A204.1 (cell line): ENCODE results near the gene CUL1.

Experiments
- FAIRE-seq: peaks from 2 replicates; lab custom pipeline; 2012; peaks lifted over from hg19 to GRCh38; lab: Jason Lieb, UNC

CUL1 gene

GRCh38 chr7:148763622-148764021 is 64.9 kb downstream of the CUL1 start:
- no peak for FAIRE-seq

- no peak for FAIRE-seq
These were observed 71.3 kb downstream of the CUL1 start for GRCh38 chr7:148770004-148770403.

- FAIRE-seq = no peak
These were observed 73.8 kb downstream of the CUL1 start for GRCh38 chr7:148772297-148773089.

- FAIRE-seq = no peak
These were observed 74.6 kb downstream of the CUL1 start for GRCh38 chr7:148773334-148773733.

GRCh38 chr7:148774471-148774870 is 75.8 kb downstream of the CUL1 start:
- FAIRE-seq = no peak

GRCh38 chr7:148782757-148783456 is 84.2 kb downstream of the CUL1 start:
- no peak for FAIRE-seq

GRCh38 chr7:148783801-148784527 is 85.3 kb downstream of the CUL1 start:
- no peak for FAIRE-seq

- no peak for FAIRE-seq
These were observed 89.0 kb downstream of the CUL1 start for GRCh38 chr7:148787571-148788295.

- no peak for FAIRE-seq
These were observed 90.5 kb downstream of the CUL1 start for GRCh38 chr7:148789220-148789619.

- FAIRE-seq = no peak
These were observed 91.5 kb downstream of the CUL1 start for GRCh38 chr7:148790131-148790726.

- no peak for FAIRE-seq
These were observed 92.1 kb downstream of the CUL1 start for GRCh38 chr7:148790850-148791249.

- FAIRE-seq = no peak
These were observed 92.8 kb downstream of the CUL1 start for GRCh38 chr7:148791546-148791945.

- no peak for FAIRE-seq
These were observed 94.9 kb downstream of the CUL1 start for GRCh38 chr7:148793590-148793989.

- no peak for FAIRE-seq
These were observed 95.8 kb downstream of the CUL1 start for GRCh38 chr7:148794476-148794875.

- FAIRE-seq = no peak
These were observed 98.1 kb downstream of the CUL1 start for GRCh38 chr7:148796841-148797240.

GRCh38 chr7:148799893-148800555 is 101.3 kb downstream of the CUL1 start:
- FAIRE-seq = no peak

GRCh38 chr7:148800677-148801076 is 102.0 kb downstream of the CUL1 start:
- no peak for FAIRE-seq

GRCh38 chr7:148802101-148802493 is 103.4 kb downstream of the CUL1 start:
- no peak for FAIRE-seq

GRCh38 chr7:148803094-148803493 is 104.4 kb downstream of the CUL1 start:
- FAIRE-seq = no peak

- no peak for FAIRE-seq
These were observed 105.9 kb downstream of the CUL1 start for GRCh38 chr7:148804343-148805235.
